Measurements from ENCODE around the gene TEX36.
"Not testable (repeated sequence)": the region's sequence is repeated elsewhere in the genome, so short reads cannot be mapped to it uniquely, and the experiment has no call there.

The TEX36 gene

GRCh38 chr10:125683063-125683462 lies at the start of gene TEX36:
TEX36 (minus strand) TSS chr10:125683163; CDS start chr10:125682989, 174 bp downstream.
- DNase-seq = no peak

- DNase-seq = no peak
Observed at GRCh38 chr10:125727436-125727835, 44.5 kb upstream of the TEX36 start.

GRCh38 chr10:125726914-125727313 lies 44.0 kb upstream of the TEX36 start:
- no peak for DNase-seq

- DNase-seq = no peak
Observed at GRCh38 chr10:125722811-125723210, 39.8 kb upstream of the TEX36 start.

- DNase-seq = no peak
Observed at GRCh38 chr10:125721035-125721434, 38.1 kb upstream of the TEX36 start.

GRCh38 chr10:125720002-125720382 lies 37.0 kb upstream of the TEX36 start:
- no peak for DNase-seq

- peak; percentile 98 for DNase-seq
Observed at GRCh38 chr10:125719173-125720001, 36.4 kb upstream of the TEX36 start, which contains the start of gene EDRF1. EDRF1 (plus strand) TSS chr10:125719709; CDS start chr10:125719808, 99 bp downstream.

- DNase-seq = not testable (repeated sequence)
Observed at GRCh38 chr10:125714728-125715127, 31.8 kb upstream of the TEX36 start.

GRCh38 chr10:125711110-125711750 lies 28.3 kb upstream of the TEX36 start:
- no peak for DNase-seq

GRCh38 chr10:125709553-125710474 lies 26.9 kb upstream of the TEX36 start:
- no peak for DNase-seq

GRCh38 chr10:125708971-125709503 lies 26.1 kb upstream of the TEX36 start:
- no peak for DNase-seq

GRCh38 chr10:125707541-125708468 lies 24.8 kb upstream of the TEX36 start:
- DNase-seq = no peak

- no peak for DNase-seq
Observed at GRCh38 chr10:125700355-125700911, 17.5 kb upstream of the TEX36 start.

- no peak for DNase-seq
Observed at GRCh38 chr10:125699562-125700143, 16.7 kb upstream of the TEX36 start.

- DNase-seq = no peak
Observed at GRCh38 chr10:125698481-125698998, 15.6 kb upstream of the TEX36 start.

GRCh38 chr10:125696884-125697283 lies 13.9 kb upstream of the TEX36 start:
- not testable (repeated sequence) for DNase-seq

- DNase-seq = no peak
Observed at GRCh38 chr10:125694883-125695282, 11.9 kb upstream of the TEX36 start.

- DNase-seq = no peak
Observed at GRCh38 chr10:125693524-125693847, 10.5 kb upstream of the TEX36 start.

GRCh38 chr10:125692601-125693523 lies 9.9 kb upstream of the TEX36 start:
- no peak for DNase-seq

GRCh38 chr10:125692196-125692595 lies 9.2 kb upstream of the TEX36 start:
- DNase-seq = no peak
